ENCODE data around the gene PLCB3.

Gene PLCB3

DNA sequence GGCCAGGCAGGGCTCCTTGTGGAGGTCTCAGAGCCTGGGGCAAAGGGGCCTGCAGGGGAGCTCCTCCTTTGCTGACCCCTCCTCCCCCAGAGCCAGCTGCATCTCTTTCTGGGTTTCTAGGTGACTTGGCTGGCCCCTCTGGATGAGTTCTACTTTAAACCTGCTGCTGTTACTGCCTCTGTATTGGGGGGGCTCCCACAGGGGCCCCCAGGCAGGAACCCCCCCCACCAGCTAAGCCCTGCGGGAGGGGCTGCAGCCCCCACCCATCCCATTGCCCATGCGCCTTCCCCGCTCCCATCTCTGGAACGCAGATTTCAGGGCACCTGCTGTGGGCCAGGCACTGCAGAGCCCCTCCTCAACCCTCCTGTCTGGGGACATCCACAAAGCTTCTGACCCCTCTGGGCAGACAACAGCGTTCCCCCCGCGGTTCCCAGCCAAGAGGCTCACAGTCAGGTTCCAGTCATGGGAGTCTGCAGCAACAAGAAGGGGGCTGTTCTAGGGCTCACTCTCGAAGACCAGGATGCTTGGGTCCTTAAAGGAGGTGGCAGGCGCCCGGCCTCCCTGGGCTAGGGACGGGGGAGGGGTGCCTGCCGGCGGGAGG lies 815 bp upstream of the PLCB3 start:
- no peak for DNase-seq (ENCODE audit: low read depth)

DNA sequence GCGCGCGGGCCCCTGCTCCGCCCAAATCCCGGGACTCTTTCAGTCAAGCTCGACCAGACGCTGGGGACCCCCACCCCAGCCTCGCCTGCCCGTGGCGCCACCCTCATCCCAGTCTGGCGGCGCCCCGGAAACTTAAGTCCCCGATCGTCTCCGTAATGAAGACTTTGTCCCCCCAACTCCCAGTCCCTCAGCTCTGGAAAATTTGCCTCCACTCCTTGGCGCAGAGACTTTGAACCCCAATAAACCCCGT lies 348 bp downstream of the PLCB3 start:
- DNase-seq (ENCODE audit: low read depth): no peak

DNA sequence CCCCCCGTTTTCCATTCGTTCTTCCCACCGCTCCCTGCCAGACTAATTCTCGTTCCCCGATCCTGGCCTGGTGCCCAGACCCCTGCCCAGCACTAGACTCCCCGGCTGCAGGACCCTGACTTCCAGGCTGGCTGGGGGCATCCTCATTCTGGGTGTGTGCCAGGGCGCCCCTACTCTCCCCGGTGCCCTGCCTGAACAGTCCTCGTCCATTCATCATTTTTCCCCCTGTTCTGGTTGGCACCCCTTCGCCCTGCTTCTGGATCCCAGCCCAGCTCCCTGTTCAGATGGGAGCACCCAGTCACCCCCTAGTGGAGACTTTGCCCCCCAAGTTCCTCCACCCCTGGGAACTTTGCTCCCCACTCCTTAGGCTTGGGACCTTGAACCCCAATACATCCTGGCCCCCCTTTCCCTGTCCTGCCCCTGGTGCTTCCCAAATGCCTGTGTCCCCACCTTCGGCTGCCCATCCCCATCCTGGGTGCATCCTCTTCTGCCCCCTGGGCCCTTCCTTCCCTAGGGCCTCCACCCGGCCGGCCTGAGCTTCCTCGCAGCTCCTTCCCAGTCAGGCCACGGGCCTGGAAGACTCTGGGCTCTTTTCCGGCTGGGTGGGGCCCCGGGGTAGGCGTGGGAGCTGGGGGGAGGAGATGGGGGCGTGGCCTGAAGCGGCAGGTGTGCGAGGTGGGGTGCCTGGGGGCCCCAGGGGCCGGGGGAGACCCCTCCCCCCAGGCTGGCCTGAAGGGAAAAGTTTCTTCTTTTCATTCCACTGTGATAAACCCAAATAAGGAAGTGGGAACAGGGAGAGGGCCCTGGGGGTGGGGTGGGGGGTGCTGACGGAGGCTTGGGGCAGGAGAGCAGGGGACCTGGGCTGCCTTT lies 908 bp downstream of the PLCB3 start:
- DNase-seq (ENCODE audit: low read depth): no peak

GRCh38 chr11:64253043-64253442 lies 1.7 kb downstream of the PLCB3 start:
- DNase-seq (ENCODE audit: low read depth): no peak

DNA sequence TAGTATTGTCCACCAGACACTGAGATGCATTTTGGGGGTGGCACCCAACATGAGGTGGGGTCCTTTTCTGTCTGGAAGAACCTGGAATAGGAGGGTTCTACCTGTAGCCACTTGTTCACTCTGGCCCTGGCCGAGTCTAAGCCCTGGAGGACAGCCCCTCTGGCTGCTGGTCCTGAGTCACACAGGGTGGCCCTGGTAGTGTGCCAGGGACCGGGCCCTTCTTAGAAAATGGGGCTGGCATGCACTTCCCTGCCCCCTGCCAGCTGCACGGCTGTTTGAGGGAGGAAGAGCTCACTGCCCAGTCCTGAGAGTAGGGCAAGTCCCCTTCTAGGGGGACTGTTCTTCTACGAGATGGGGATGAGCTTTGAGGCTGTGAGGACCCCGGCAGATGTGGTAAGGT lies 2.2 kb downstream of the PLCB3 start:
- no peak for DNase-seq (ENCODE audit: low read depth)

GRCh38 chr11:64254326-64254725 lies 3.0 kb downstream of the PLCB3 start:
- no peak for DNase-seq (ENCODE audit: low read depth)

DNA sequence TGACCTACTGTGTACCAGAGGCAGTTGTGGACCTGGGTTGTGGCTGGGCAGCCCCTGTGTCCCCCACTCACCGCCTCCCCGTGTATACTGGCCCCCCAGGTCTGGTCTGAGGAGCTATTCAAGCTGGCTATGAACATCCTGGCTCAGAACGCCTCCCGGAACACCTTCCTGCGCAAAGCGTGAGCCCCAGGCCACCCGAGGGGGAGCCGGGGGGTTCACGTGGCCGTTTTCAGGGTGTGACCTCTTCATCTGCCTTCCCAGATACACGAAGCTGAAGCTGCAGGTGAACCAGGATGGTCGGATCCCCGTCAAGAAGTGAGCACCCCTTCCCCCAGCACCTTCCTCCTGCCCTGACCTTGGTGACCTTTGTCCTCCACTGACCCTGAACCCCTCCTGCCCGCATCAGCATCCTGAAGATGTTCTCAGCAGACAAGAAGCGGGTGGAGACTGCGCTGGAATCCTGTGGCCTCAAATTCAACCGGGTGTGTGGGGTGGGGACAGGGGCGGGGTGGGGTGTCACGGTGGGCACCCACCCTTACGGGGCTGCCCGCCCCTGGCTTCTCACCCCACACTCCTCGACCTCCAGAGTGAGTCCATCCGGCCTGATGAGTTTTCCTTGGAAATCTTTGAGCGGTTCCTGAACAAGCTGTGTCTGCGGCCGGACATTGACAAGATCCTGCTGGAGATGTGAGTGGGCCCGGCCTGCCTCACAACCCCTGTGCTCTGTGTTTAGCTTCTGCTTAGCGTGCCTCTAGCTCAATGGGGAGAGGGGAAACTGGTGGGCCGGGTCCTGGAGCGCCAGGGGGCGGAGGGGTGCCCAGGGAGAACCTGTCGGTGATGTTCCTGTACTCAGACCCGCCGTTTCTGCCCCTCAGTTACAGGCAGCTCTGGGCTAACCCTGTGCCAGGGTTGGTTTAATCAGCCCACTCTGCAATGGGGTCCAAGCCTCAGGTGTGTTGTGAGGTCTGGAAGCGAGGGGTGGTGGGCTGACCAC lies 4.1 kb downstream of the PLCB3 start:
- no peak for DNase-seq (ENCODE audit: low read depth)

GRCh38 chr11:64256300-64256699 lies 5.0 kb downstream of the PLCB3 start:
- no peak for DNase-seq (ENCODE audit: low read depth)

DNA sequence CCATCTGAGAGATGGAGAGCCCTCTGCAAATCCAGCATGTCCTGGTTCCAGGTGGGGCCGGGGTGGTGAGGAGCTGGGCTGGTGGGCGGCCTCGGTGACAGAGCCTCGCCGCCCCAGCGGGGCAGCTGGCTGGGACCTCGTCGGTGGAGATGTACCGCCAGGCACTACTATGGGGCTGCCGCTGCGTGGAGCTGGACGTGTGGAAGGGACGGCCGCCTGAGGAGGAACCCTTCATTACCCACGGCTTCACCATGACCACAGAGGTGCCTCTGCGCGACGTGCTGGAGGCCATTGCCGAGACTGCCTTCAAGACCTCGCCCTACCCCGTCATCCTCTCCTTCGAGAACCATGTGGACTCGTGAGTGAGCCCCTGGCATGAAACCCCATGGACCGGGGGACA lies 7.0 kb downstream of the PLCB3 start:
- DNase-seq (ENCODE audit: low read depth): no peak

DNA sequence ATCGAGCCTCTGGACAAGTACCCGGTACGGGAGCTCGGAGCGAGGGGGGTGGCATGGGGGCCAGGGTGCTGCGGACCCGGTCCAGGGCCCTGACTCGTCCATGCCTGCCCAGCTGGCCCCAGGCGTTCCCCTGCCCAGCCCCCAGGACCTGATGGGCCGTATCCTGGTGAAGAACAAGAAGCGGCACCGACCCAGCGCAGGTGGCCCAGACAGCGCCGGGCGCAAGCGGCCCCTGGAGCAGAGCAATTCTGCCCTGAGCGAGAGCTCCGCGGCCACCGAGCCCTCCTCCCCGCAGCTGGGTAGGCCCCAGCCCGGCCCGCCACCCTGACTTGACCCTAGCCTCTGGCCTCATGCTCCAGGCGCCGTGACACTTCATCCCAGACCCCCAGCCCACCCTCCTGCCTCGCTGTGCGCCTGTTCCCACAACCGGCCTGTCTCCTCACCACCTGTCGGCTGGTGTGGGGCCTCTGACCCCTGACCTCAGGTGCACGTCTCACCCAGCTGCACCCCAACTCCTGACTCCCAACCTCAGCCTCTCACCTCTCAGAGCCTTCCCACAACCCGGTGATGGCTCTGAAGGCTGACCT lies 7.7 kb downstream of the PLCB3 start:
- no peak for DNase-seq (ENCODE audit: low read depth)

DNA sequence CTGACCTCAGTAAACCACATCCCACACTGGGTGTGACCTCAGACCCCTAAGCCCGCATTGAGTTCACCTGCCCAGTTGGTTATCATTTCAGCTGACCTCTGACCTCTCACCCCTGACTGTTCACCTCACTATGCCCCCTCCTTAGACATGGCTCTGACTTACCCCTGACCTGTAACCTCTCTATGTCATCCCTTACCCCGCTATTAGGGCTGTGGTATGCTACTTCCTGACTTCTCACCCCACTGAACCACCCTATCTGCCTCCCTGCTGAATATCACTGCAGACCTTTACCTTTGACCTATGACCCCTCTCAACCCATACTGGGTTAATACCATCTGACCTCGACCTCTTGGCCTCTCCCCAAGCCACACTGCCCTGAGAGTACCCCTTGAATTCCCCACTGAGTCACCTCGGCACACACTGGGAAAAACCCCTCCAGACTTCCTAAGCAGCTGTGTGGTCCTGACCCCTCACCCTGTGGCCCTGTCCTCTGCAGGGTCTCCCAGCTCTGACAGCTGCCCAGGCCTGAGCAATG lies 8.3 kb downstream of the PLCB3 start:
- DNase-seq (ENCODE audit: low read depth): no peak

GRCh38 chr11:64260147-64260708 lies 8.9 kb downstream of the PLCB3 start:
- DNase-seq (ENCODE audit: low read depth): no peak

DNA sequence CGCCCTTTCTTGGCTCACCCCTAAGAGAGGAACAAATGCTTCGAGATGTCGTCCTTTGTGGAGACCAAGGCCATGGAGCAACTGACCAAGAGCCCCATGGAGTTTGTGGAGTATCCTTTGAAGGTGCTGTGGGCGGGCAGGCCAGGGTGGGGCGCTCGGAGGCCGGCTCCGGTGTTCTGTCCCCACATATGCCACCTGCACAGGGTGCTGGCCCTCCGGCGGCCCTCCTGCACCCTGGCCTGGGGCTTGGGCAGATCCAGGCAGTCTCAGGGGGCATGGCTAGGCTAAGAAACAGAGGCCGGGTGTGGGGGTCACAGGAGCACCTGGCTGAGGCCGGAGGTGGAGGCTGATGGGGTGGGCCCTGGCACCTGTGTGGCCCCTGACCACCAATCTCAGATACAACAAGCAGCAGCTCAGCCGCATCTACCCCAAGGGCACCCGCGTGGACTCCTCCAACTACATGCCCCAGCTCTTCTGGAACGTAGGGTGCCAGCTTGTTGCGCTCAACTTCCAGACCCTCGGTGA lies 10.3 kb downstream of the PLCB3 start:
- no peak for DNase-seq (ENCODE audit: low read depth)

DNA sequence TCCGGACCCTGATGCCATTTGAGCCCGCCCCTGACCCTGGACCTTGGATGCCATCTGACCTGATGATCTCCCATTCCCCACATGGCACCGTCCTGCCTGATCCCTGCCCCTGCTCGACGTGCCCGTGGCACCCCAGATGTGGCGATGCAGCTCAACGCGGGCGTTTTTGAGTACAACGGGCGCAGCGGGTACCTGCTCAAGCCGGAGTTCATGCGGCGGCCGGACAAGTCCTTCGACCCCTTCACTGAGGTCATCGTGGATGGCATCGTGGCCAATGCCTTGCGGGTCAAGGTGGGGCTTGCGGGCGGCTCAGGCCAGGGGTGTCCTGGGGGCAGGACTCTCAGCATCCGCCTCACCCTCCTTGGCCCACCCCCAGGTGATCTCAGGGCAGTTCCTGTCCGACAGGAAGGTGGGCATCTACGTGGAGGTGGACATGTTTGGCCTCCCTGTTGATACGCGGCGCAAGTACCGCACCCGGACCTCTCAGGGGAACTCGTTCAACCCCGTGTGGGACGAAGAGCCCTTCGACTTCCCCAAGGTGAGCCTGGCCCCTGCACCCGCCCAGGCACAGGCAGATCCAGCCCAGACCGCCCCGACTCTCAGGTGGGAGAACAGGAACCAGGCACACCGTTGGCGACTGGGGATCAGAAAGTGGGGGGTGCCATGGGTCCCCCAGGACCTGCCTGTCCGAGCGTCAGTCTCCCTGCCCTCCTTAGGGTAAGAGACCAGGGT lies 11.1 kb downstream of the PLCB3 start:
- DNase-seq (ENCODE audit: low read depth): no peak

GRCh38 chr11:64263021-64263946 lies 12.0 kb downstream of the PLCB3 start:
- no peak for DNase-seq (ENCODE audit: low read depth)

- DNase-seq (ENCODE audit: low read depth): no peak
Measured at GRCh38 chr11:64263947-64264317, 12.6 kb downstream of the PLCB3 start.

- DNase-seq (ENCODE audit: low read depth): no peak
Measured at GRCh38 chr11:64264371-64264852, 13.1 kb downstream of the PLCB3 start.

DNA sequence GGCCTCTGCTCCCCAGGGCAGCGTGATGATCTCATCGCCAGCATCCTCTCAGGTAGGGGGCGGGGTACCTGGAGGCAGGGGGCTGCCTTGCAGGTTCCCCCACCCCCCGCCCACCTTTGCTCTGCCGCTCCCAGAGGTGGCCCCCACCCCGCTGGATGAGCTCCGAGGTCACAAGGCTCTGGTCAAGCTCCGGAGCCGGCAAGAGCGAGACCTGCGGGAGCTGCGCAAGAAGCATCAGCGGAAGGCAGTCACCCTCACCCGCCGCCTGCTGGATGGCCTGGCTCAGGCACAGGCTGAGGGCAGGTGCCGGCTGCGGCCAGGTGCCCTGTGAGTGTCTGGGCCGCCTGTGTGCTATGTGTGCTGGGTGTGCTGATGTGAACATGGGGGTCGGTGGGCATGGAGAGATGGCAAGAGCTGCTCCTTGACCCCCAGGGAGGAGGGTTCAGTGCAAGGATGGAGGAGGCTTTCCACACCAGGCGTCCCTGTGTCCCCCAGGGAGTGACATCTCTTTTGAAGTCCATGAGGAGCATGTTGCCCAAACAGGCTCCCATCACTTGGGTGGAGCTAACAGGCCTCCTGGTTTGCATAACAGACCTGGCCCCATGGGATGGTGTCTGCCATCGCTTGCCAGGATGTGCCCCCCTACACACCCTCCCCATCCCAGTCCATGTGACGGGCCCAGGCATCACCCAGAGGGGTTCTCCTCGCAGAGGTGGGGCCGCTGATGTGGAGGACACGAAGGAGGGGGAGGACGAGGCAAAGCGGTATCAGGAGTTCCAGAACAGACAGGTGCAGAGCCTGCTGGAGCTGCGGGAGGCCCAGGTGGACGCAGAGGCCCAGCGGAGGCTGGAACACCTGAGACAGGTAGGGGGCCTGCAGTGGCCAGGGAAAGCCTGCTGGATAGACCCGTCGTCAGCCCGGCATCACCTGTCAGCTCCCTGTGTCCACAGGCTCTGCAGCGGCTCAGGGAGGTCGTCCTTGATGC lies 14.1 kb downstream of the PLCB3 start:
- no peak for DNase-seq (ENCODE audit: low read depth)
